SU-DHL-6 (cell line): ENCODE data around the gene SMC6.

Experiments
- CTCF ChIP-seq: fragments of 200-600 bp; sonication (generic); IDR thresholded peaks from one replicate; pipeline ENCODE4 v1.5.1; 2017; ENCODE audit warnings: antibody characterized with exemption, mild to moderate bottlenecking, low read length, moderate library complexity; ENCODE audit not compliant: insufficient read depth, poor library complexity, severe bottlenecking
- EZH2phosphoT487 ChIP-seq: fragments of 200-600 bp; sonication (generic), shearing (Covaris generic); conservative IDR thresholded peaks from 2 replicates; pipeline ENCODE4 v1.6.1; 2018; ENCODE audit warnings: mild to moderate bottlenecking, antibody characterized with exemption, low read length, moderate library complexity, mixed read lengths

GRCh38 chr2:17747684-17748452 lies 5.7 kb downstream of the SMC6 start:
- TF ChIP-seq CTCF (no peak), EZH2phosphoT487 (no peak)
